WTC11 (cell line): ENCODE results near the gene SCYL1.

Experiments used
- ESRRA ChIP-seq: sonication (generic); formaldehyde crosslinking; IDR thresholded peaks from 2 replicates; pipeline ENCODE4 v1.8.1; 2022; ENCODE audit warnings: mild to moderate bottlenecking, missing genetic modification reagents, borderline replicate concordance
- JUN ChIP-seq: sonication (generic); formaldehyde crosslinking; IDR thresholded peaks from 2 replicates; pipeline ENCODE4 v1.8.0; 2023; ENCODE audit warnings: mild to moderate bottlenecking, missing genetic modification reagents
- ZNF121 ChIP-seq: sonication (generic); formaldehyde crosslinking; IDR thresholded peaks from 2 replicates; pipeline ENCODE4 v1.8.0; 2023; ENCODE audit warnings: missing genetic modification reagents

DNA sequence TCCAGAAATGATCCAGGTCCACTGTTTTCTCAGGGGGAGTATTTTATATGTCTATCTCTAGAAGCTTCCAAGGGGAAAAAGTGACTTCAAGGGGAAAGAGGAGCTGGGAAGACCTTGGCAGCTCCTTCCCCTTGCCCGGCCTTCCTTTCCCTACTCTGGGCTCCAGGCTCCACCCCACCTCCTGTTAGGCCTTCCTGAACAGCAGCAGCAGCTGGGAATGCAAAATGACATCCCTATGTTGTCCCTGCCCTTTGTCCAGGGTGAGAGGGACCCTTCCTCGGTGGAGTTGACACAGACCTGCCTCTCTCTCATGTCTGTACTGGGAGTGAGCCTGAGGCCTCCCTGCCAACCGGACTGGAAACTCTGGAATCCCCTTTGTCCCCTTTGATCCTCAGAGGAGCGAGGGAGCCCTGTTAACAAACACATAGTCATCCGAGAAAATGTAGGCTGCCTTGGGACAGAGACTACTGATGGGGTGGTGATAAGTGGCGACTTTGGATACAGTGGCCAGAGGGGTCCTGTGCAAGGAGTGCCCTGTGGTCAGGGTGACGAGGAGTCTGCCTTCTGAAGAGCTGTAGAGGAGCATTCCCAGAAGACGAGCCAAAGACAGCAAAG, 35.1 kb upstream of the SCYL1 start:
- TF ChIP-seq ZNF121 (CRISPR knock-in tag) (no peak), JUN (CRISPR knock-in tag) (no peak), ESRRA (no peak)
